Small intestine (tissue), 7 donors: Measurements from ENCODE around the gene C4orf54. TPM values are rescaled to one million over a fixed set of nuclear protein-coding genes. Genes with fewer than 3 reads are reported as not detected.

ENCODE experiments used
- DNase-seq, 2 donors: peaks; one replicate each; pipeline versions ENCODE4 v3.0.0 to v3.0.0-alpha.2; 2013
- FAIRE-seq: peaks from 2 replicates; lab custom pipeline; 2012; peaks lifted over from hg19 to GRCh38; lab: Jason Lieb, UNC
- H3K27ac ChIP-seq, 3 donors: one replicate each; pipeline ENCODE4 v1.5.1; 2013; ENCODE audit warnings: low read length in 2 of 3, mild to moderate bottlenecking in 2 of 3, control low read depth in 1 of 3, inconsistent platforms in 1 of 3, low read depth in 1 of 3, moderate library complexity in 1 of 3
- H3K27me3 ChIP-seq, 3 donors: one replicate each; pipeline ENCODE4 v1.6.1; 2013; ENCODE audit warnings: low read length in 3 of 3, inconsistent platforms in 1 of 3; ENCODE audit not compliant: control insufficient read depth in 3 of 3, insufficient read depth in 3 of 3
- H3K36me3 ChIP-seq, 3 donors: one replicate each; pipeline ENCODE4 v1.6.1; 2013; ENCODE audit warnings: low read length in 3 of 3, inconsistent platforms in 1 of 3, low read depth in 1 of 3, mild to moderate bottlenecking in 1 of 3, moderate library complexity in 1 of 3; ENCODE audit not compliant: control insufficient read depth in 3 of 3, insufficient read depth in 2 of 3
- H3K4me1 ChIP-seq, 3 donors: one replicate each; pipeline ENCODE4 v1.6.1; 2013; ENCODE audit warnings: low read length in 2 of 3, inconsistent platforms in 1 of 3, low read depth in 1 of 3, mild to moderate bottlenecking in 1 of 3, moderate library complexity in 1 of 3; ENCODE audit not compliant: control insufficient read depth in 3 of 3, insufficient read depth in 2 of 3
- H3K4me3 ChIP-seq, 3 donors: one replicate each; pipeline ENCODE4 v1.5.1; 2013; ENCODE audit warnings: low read length in 3 of 3, control low read depth in 1 of 3, inconsistent platforms in 1 of 3, low read depth in 1 of 3, mild to moderate bottlenecking in 1 of 3, moderate library complexity in 1 of 3
- H3K9me3 ChIP-seq, 2 donors: one replicate each; pipeline ENCODE4 v1.6.1; 2013; ENCODE audit warnings: low read depth in 1 of 2, low read length in 1 of 2; ENCODE audit not compliant: control insufficient read depth in 2 of 2, insufficient read depth in 1 of 2
- WGBS, 3 donors: extraction: QIAGEN DNeasy Blood & Tissue Kit; methylation state at CpG; one replicate each; pipeline ENCODE4 v1.1.7; 2013; 5-methylcytosine and 5-hydroxymethylcytosine counted together
- polyA plus RNA-seq, 4 donors: library from polyadenylated mRNA; stranded (reverse) in 3 of 4; unstranded in 1 of 4; fragments of 200-250 nt in 3 of 4; fragments of 120-200 nt in 1 of 4; gene quantifications; one replicate each; pipeline versions ENCODE4 v1.2.1 to v1.2.3, GENCODE V29; 2013
- donor health status: healthy with polysubstance abuse.
- donor health status: control.
- donor health status: control.
- donor health status: Bipolar disorder and iron deficiency.
- donor health status: healthy.

C4orf54 gene
- polyA plus RNA-seq, 4 donors, result under 0.01 to 0.35 (median 0.27) TPM; not detected in 1

DNA sequence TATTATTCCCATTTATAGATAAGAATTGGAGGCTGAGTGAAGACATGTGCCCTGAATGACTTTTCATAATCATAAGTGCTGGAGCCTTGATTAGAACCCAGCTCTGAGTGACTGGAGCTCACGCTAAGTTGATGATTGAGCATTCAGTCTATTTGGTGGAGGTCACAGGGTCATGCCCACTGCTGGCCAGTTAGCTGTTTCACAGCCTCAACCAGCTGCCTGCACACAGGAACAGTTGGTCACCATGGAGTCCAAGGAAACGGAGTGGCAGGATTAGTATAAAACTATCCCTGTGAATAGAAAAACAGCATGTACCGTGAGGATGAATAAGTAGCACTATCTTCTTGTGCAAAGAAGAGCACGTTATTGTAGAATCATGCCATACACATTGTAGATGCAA lies 1.0 kb upstream of the C4orf54 start:
- Histone ChIP-seq H3K4me1 (no peaks in the 10 kb centered on the region), H3K27ac (no peak overlapping the region), H3K36me3 (no peaks in the 10 kb centered on the region), H3K9me3 (no peaks in the 10 kb centered on the region), H3K27me3 (peaks cover 0 to 2% (median 0%) of the 10 kb centered on the region in 3 donors), H3K4me3 (no peak overlapping the region)
- WGBS, 3 donors, result 81 to 90% (median 88%) methylated on average over 4 of the region's 4 CpGs
- no peak for FAIRE-seq
- DNase-seq, result no peak

GRCh38 chr4:99655308-99656081 lies 2.1 kb downstream of the C4orf54 start:
- WGBS, 3 donors, result 75 to 86% (median 84%) methylated on average over 9 of the region's 9 CpGs
- DNase-seq, result no peak
- H3K4me3 ChIP-seq, result no peak overlapping the region
- H3K27ac ChIP-seq, result no peak overlapping the region
- no peak for FAIRE-seq
- no peaks in the 10 kb centered on the region for H3K36me3 ChIP-seq
- peaks cover 0 to 2% (median 0%) of the 10 kb centered on the region in 3 donors for H3K27me3 ChIP-seq
- H3K4me1 ChIP-seq, result no peaks in the 10 kb centered on the region
- H3K9me3 ChIP-seq, result no peaks in the 10 kb centered on the region

DNA sequence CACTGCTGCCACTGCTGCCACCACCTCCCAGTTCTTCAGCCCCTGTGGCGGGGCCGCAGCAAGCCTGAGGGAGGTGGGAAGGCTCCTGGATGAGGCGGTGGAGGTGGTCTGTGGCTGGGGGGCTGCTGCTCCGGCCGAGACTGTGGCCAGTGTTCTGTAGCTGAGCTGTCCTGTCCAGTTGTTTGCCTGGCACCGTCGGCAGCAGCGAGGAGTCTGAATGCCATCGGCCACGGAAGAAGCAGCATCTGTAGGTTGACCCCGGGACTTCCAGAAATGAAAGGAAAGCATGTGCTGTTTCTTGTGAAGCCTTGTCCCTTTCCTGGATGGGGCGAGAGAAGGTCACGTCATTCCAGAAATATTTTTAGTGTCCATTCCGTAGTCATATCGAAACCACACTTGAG lies 3.3 kb downstream of the C4orf54 start:
- peaks cover 0 to 2% (median 0%) of the 10 kb centered on the region in 3 donors for H3K27me3 ChIP-seq
- DNase-seq, result no peak
- no peaks in the 10 kb centered on the region for H3K36me3 ChIP-seq
- WGBS, 3 donors, result 79% methylated on average over 15 of the region's 15 CpGs
- no peak overlapping the region for H3K4me3 ChIP-seq
- H3K9me3 ChIP-seq, result no peaks in the 10 kb centered on the region
- no peak overlapping the region for H3K27ac ChIP-seq
- no peak for FAIRE-seq
- H3K4me1 ChIP-seq, result no peaks in the 10 kb centered on the region

GRCh38 chr4:99653916-99654315 lies 3.7 kb downstream of the C4orf54 start:
- Histone ChIP-seq H3K4me1 (no peaks in the 10 kb centered on the region), H3K27me3 (peaks cover 0 to 2% (median 0%) of the 10 kb centered on the region in 3 donors), H3K36me3 (no peaks in the 10 kb centered on the region), H3K27ac (no peak overlapping the region), H3K4me3 (no peak overlapping the region), H3K9me3 (no peaks in the 10 kb centered on the region)
- DNase-seq (no peak), FAIRE-seq (no peak)
- 87 to 89% (median 87%) methylated on average over 9 of the region's 9 CpGs for WGBS, 3 donors

DNA sequence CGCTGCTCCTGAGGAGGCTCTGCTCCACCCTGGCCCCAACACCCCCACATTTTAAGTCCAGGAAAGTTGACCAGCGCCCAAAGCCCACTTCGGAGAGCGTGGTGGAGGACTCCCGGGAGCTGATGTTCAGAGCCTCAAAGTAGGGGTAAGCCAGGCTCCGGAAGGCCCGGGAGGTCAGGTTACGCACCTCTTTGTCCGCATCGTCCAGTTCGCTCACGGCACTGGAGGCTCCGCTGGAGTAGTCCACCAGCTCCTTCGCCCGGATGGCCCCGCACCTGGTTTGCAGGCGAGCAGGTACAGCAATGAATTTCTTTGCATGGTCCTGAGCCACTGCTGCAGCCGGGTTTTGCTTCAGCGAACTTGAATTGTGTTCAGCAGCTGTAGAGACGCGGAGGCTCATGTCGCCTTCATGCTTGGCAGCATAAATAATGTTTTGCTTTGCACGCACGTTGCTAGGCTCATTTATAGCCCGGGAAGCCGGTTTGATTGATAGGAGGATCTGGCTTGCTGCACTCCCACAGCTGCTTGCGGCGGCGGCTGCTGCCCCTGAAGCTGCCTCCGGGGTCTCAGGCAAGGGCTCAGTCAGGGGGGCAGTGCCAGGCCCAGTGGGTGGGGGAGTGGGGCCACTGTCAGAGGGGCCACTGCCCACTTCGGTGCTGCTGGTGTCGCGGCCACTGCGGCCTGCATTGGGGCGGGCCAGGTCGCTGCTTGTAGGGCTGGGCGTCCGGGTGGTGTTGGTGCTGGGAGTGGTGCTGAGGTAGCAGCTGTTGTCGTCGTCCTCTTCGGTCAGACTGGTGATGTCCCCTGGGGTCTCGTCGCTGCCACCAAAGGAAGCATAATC lies 4.8 kb downstream of the C4orf54 start:
- Histone ChIP-seq H3K4me3 (no peak overlapping the region), H3K4me1 (no peaks in the 10 kb centered on the region), H3K9me3 (no peaks in the 10 kb centered on the region), H3K27me3 (peaks cover 0 to 2% (median 0%) of the 10 kb centered on the region in 3 donors), H3K36me3 (no peaks in the 10 kb centered on the region), H3K27ac (no peak overlapping the region)
- 93 to 94% (median 93%) methylated on average over 41 to 43 of the region's 43 CpGs for WGBS, 3 donors
- no peak for FAIRE-seq
- no peak for DNase-seq

DNA sequence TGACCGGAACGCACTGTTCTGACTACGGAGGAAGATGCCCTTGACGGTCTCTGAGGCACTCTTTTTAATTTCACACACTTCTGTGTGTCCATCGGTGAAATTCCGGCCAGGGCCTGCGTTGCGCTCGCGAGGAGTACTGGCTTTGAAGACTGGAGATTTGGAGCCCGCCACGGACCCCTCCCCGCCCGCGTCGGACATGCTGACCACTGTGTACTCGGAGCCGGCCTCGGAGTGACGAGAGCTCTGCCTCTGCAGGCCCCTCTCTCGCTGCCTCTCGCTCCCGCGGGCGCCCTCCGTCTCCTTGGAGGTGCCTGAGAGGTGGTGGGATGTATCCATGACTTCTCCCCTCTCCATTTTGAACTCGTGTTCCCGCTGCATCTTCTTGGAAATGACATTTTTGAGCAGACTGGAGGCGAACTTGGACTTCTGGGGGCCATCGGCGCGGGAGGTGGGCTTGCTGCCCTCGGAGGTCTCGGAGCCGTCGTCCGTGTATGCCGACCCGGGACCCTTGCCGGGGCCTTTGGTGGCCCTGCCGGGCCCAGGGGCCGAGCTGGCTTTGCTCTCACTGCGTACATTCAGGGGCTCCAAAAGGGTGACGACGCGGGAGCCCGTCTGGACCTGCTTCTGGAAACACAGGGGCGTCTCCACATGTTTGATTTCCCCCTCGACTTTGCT lies 5.7 kb downstream of the C4orf54 start:
- DNase-seq (no peak), FAIRE-seq (no peak)

DNA sequence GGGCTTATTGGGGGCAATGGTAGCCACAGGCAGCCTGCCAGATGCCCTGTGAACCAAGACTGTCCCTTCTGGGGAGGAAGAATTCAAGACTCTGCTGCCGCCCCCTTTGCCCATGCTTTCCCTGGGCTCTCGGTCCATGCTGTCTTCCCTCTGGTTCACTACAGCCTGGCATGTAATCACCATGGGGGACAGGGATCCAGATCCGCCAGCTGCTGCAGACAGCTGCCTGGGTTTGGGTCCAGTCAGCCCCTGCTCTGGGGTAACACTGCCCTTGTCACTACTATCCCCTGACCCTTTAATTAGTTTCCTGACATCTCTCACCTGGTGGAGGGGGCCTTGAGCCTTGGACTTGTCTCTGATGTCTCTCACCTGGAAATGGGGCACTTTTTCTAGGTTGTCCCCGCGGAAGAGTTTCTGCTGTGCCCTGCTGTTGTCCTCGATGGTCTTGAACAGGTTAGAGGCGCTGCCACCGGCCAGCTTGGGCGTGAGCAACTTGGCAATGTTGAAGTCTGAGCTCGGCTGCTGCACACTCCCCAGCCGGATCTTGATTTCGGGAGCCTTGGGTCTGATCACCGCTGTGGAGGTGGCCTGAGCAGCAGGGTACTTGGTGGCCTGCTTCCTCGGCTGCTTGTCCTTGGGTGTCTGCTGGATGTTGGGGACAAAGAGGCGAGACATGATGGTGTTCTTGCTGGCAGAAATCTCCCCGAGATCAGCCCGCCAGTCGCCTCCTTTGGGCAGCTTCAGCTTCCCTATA lies 6.4 kb downstream of the C4orf54 start:
- no peaks in the 10 kb centered on the region for H3K9me3 ChIP-seq
- H3K4me3 ChIP-seq, result no peak overlapping the region
- FAIRE-seq (no peak), DNase-seq (no peak)
- no peaks in the 10 kb centered on the region for H3K4me1 ChIP-seq
- no peaks in the 10 kb centered on the region for H3K36me3 ChIP-seq
- WGBS, 3 donors, result 86 to 93% (median 91%) methylated on average over 18 of the region's 18 CpGs
- H3K27ac ChIP-seq, result no peak overlapping the region
- H3K27me3 ChIP-seq, result peaks cover 0 to 2% (median 0%) of the 10 kb centered on the region in 3 donors

More for the DNA sequence above, 5.7 kb downstream of the C4orf54 start:
- Histone ChIP-seq H3K4me1 (no peaks in the 10 kb centered on the region), H3K27ac (no peak overlapping the region), H3K27me3 (peaks cover 0 to 2% (median 0%) of the 10 kb centered on the region in 3 donors), H3K9me3 (no peaks in the 10 kb centered on the region), H3K36me3 (no peaks in the 10 kb centered on the region), H3K4me3 (no peak overlapping the region)
- 95 to 96% (median 96%) methylated on average over 48 to 49 of the region's 49 CpGs for WGBS, 3 donors
